ENCODE data around the gene TCF20. TPM values are rescaled to one million over a fixed set of nuclear protein-coding genes. Genes with fewer than 3 reads are reported as not detected.

The TCF20 gene
- total RNA-seq, 1 donor from 2014 or later, result 16.9 TPM

DNA sequence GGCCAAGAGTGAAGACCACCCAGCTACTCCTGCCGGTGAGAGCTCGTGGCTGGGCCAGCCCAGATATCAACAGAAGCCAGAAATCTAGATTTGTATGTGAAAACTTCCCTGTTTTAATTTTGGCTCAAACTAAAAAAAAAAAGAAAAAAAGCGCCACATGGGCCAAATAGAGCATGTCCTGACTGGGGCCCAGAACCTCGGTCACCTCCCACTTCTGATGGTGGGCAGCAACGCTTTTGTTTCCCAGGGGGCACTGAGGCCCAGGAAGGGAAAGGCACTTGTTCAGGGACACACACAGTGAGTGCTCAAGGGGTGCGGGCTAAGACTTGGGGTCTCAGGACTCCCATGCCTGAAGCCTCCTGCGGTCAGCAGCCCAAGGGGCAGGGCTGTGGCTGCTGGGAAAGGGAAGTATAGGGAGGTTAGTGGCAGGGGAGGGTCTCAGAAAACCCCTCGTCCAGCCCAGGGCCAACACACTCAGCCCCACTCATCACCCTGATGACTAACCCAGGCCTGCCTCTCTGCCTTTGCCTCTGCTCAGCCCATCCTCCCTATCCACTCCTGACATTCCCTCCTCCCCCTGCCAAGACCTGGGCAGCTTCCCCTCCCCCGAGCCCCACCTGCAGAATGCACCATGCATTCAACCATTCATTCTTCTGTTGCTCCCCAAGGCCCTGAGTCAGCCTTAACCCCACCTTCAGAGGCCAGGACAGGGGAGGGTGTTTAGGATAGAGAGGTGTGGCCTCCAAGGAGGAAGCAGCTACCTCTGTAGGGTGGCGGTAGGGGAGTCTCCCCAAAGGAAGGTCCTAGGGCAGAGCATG lies 30.0 kb upstream of the TCF20 start:
- DNase-seq (ENCODE audit: low read depth in 2 of 2), result no peak

- DNase-seq (ENCODE audit: low read depth in 2 of 2), result no peak
Observed at GRCh38 chr22:42299586-42300258, 29.3 kb upstream of the TCF20 start.

- no peak for DNase-seq (ENCODE audit: low read depth in 2 of 2)
Observed at GRCh38 chr22:42298746-42299145, 28.3 kb upstream of the TCF20 start.

GRCh38 chr22:42297778-42298177 lies 27.3 kb upstream of the TCF20 start:
- no peak for DNase-seq (ENCODE audit: low read depth in 2 of 2)

DNA sequence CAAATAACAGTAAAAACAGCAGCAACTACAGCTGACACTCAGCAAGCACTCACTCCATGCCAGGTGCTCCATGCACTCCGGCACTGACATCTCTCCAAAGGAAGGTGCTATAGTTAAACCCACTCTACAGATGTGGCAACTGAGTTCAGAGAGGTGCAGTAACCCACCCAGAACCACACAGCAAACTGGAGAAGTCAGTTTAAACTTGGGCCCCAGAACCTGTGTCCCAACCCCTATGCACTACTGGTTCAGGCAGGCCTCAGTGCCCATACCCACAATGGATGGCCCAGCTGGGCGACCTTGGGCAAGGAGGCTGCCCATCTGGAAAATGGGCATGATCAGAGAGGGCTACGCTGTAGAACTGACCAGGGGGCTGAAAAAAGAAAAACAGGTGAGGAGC lies 26.4 kb upstream of the TCF20 start:
- DNase-seq (ENCODE audit: low read depth in 2 of 2), result no peak

DNA sequence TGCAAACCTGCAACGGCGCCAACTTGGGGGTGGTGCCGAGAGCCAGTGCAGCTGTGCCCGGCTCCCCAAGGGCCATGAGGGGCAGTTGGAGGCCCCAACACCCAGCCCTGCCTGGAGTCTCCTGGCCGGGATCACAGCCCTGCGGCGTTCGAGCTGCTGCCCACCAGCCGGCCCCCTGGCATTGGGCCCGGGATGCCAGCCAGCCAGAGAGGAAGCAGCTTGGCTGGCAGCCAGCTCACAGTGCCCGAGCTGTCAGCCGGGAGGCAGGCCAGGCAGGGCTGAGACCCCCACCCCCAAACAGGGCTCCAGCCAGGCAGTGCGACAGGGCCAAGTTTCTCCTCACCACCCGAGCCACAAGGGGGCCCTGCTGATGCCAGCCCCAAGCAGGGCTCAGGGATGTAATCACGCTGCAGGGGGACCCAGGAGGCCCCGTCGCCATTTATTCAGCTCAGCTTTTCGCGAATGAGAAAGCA lies 26.0 kb upstream of the TCF20 start:
- DNase-seq (ENCODE audit: low read depth in 2 of 2), result no peak

- peak; percentile 56 to 69 for DNase-seq (ENCODE audit: low read depth in 2 of 2)
Observed at GRCh38 chr22:42294034-42294985, 23.9 kb upstream of the TCF20 start.

GRCh38 chr22:42292732-42293520 lies 22.5 kb upstream of the TCF20 start:
- DNase-seq (ENCODE audit: low read depth in 2 of 2), result no peak

- DNase-seq (ENCODE audit: low read depth in 2 of 2), result no peak
Observed at GRCh38 chr22:42291287-42291686, 20.8 kb upstream of the TCF20 start.

GRCh38 chr22:42289671-42290541 lies 19.5 kb upstream of the TCF20 start:
- no peak for DNase-seq (ENCODE audit: low read depth in 2 of 2)

- DNase-seq (ENCODE audit: low read depth in 2 of 2), result no peak
Observed at GRCh38 chr22:42288791-42289190, 18.3 kb upstream of the TCF20 start.

- no peak for DNase-seq (ENCODE audit: low read depth in 2 of 2)
Observed at GRCh38 chr22:42287174-42287890, 16.9 kb upstream of the TCF20 start.

DNA sequence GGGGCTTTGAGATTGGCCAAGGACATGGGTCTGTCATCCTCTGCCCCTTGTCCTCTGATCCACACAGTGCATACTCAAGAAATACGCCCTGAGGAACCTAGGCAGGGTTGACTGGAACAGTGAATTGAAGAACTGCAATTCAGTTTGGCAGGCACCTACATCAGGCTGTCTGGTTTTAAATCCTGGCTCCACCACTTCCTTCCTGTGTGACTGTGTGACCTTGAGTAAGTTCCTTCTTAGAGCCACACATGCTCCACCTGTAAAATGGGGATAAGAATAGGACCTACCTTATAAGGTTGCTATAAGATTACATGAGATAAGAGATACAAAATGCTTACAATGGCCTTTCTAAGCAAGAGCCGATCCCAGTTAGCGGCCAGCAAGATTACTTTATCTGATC lies 15.8 kb upstream of the TCF20 start:
- no peak for DNase-seq (ENCODE audit: low read depth in 2 of 2)

DNA sequence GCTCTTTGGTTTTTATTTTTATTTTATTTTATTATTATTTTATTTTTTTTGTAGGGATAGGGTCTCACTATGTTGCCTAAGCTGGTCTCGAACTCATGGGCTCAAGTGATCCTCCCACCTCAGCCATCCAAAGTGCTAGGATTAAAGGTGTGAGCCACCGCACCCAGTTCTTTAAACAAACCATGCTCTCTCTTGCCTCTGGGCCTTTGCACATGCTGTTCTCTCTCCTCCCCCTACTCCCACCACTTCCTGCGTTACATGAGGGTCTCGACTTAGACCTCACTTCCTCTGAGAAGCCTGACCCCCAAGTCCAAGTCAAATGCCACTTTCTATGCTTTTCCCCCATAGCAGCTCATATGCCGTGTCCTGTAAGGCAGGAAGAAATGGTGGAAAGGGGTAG lies 15.2 kb upstream of the TCF20 start:
- no peak for DNase-seq (ENCODE audit: low read depth in 2 of 2)

DNA sequence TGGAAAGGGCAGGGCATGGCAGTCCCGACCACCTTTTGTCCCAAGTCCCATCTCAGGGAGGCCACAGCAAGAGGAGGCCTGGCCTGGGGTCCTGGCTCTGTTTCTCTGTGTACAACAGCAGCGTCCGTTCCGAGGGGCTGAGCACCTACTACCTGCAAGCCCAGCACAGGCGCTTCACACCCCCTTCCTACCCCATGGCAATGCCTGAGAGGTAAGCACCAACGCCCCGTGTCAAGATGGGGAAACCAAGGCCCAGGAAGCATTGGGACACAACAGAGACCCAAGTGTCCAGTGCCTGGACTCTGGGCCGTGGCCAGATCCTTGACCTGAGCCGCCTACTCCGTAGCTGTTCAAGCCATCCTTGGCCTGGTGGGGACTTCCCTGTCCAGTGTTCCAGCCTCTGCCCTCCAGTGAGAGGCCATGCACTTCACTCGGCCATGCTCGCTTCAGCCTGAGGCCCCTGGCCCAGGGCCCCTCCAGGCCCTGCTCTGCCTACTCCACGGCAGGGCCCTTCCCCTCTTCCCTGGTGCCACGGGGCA lies 14.3 kb upstream of the TCF20 start:
- DNase-seq (ENCODE audit: low read depth in 2 of 2), result no peak

DNA sequence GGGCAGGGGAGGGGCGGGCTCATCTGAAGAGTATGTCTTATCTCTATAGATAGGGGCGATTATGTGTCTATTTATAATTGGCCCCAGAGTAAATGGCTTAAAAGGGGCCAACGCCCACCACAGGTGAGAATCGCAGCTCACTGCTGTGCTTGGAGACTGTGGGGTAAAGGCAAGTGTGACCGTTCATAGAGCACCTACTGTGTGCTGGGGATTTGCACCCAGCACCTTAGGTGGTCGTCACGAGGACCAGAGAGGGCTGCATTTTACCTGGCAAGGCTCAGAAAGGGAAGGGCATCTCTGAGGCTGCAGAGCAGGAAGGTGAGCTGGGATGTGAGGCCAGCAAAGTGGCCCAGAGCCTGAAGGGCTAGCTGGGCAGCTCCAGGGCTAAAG lies 13.7 kb upstream of the TCF20 start:
- DNase-seq (ENCODE audit: low read depth in 2 of 2), result no peak

- DNase-seq (ENCODE audit: low read depth in 2 of 2), result no peak
Observed at GRCh38 chr22:42283278-42284201, 13.1 kb upstream of the TCF20 start.

DNA sequence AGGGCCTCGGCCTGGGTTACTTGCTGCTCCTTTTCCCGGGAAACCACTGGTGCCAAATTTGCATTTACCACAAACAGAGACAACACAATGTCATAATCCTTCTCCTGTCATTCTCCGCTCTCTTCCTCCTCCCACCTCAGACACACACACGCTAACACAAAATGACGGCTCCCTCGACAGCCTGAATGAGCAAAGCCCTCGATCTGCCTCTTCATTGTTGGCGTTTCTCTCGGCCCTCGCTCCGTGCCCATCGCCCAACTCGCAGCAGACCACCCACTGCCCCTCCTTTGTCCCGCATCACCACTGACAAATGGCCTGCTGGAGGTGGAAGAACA lies 12.5 kb upstream of the TCF20 start:
- DNase-seq (ENCODE audit: low read depth in 2 of 2), result no peak

All from lung microvascular endothelial cell (primary cell).